ENCODE measurements around the gene SEMA6A. TPM values are rescaled to one million over a fixed set of nuclear protein-coding genes. Genes with fewer than 3 reads are reported as not detected.

The SEMA6A gene
- total RNA-seq, 4 donors from 2014 or later: 76.7 to 231 (median 117) TPM

GRCh38 chr5:116451066-116451465 is 123.6 kb downstream of the SEMA6A start:
- intact Hi-C loops (cut with DNase I; ENCODE audit: low total_unique reads): no loop called here

GRCh38 chr5:116449458-116449857 is 125.2 kb downstream of the SEMA6A start:
- peaks cover 0 to 7% (median 3%) of the 10 kb centered on the region in 4 donors for H3K4me1 ChIP-seq
- H3K36me3 ChIP-seq: peaks cover 0 to 18% (median 7%) of the 10 kb centered on the region in 4 donors
- TF ChIP-seq POLR2AphosphoS5 (IDR thresholded peaks at IDR 0.05) (no peak), EP300 (IDR thresholded peaks at IDR 0.05; ENCODE audit: low read depth) (no peak), CTCF (IDR thresholded peaks at IDR 0.05) (no peak), POLR2A (IDR thresholded peaks at IDR 0.05) (no peak)
- 77 to 98% methylated on average over 3 of the region's 3 CpGs for WGBS, 2 donors (ENCODE audit: low coverage in 1 of 2)
- intact Hi-C loops (cut with DNase I; ENCODE audit: low total_unique reads): no loop called here
- no peak for DNase-seq
- in situ Hi-C loops (cut with MboI; ENCODE audit: low pct_ligation_motif_present in 1 of 4, low pct_unique_long_range_greater_than_20kb in 1 of 4, low sequenced_read_pairs in 3 of 4): no loop called here
- H3K27me3 ChIP-seq: no peaks in the 10 kb centered on the region
- H3K9me3 ChIP-seq: no peaks in the 10 kb centered on the region
- H3K27ac ChIP-seq: no peak overlapping the region
- no peak overlapping the region for H3K4me3 ChIP-seq

More at GRCh38 chr5:116451066-116451465, 123.6 kb downstream of the SEMA6A start:
- DNase-seq: no peak
- 89 to 90% methylated on average over 3 of the region's 3 CpGs for WGBS, 2 donors (ENCODE audit: low coverage in 1 of 2)
- Histone ChIP-seq H3K4me1 (peaks cover 0 to 15% (median 9%) of the 10 kb centered on the region in 4 donors), H3K4me3 (no peak overlapping the region), H3K27me3 (no peaks in the 10 kb centered on the region), H3K9me3 (no peaks in the 10 kb centered on the region), H3K27ac (no peak overlapping the region), H3K36me3 (peaks cover 0 to 18% (median 7%) of the 10 kb centered on the region in 4 donors)
- in situ Hi-C loops (cut with MboI; ENCODE audit: low pct_ligation_motif_present in 1 of 4, low pct_unique_long_range_greater_than_20kb in 1 of 4, low sequenced_read_pairs in 3 of 4): no loop called here
- TF ChIP-seq EP300 (IDR thresholded peaks at IDR 0.05; ENCODE audit: low read depth): no peak
- TF ChIP-seq POLR2A (IDR thresholded peaks at IDR 0.05): no peak
- no peak for TF ChIP-seq CTCF (IDR thresholded peaks at IDR 0.05)
- no peak for TF ChIP-seq POLR2AphosphoS5 (IDR thresholded peaks at IDR 0.05)

GRCh38 chr5:116448870-116449427 is 125.7 kb downstream of the SEMA6A start:
- Histone ChIP-seq H3K4me3 (no peak overlapping the region), H3K36me3 (peaks cover 0 to 18% (median 7%) of the 10 kb centered on the region in 4 donors), H3K4me1 (peaks cover 0 to 2% (median under 1%) of the 10 kb centered on the region in 4 donors), H3K27ac (no peak overlapping the region), H3K9me3 (no peaks in the 10 kb centered on the region), H3K27me3 (no peaks in the 10 kb centered on the region)
- in situ Hi-C loops (cut with MboI; ENCODE audit: low pct_ligation_motif_present in 1 of 4, low pct_unique_long_range_greater_than_20kb in 1 of 4, low sequenced_read_pairs in 3 of 4) (no loop called here), intact Hi-C loops (cut with DNase I; ENCODE audit: low total_unique reads) (no loop called here)
- no peak for DNase-seq
- WGBS, 2 donors (ENCODE audit: low coverage in 1 of 2): 77 to 89% methylated on average over 5 of the region's 5 CpGs
- TF ChIP-seq CTCF (IDR thresholded peaks at IDR 0.05) (no peak), POLR2AphosphoS5 (IDR thresholded peaks at IDR 0.05) (no peak), EP300 (IDR thresholded peaks at IDR 0.05; ENCODE audit: low read depth) (no peak), POLR2A (IDR thresholded peaks at IDR 0.05) (no peak)

- DNase-seq: no peak
- Histone ChIP-seq H3K4me3 (no peak overlapping the region), H3K27ac (no peak overlapping the region), H3K9me3 (no peaks in the 10 kb centered on the region), H3K4me1 (peaks cover 0 to under 1% (median 0%) of the 10 kb centered on the region in 4 donors), H3K27me3 (no peaks in the 10 kb centered on the region), H3K36me3 (peaks cover 0 to 18% (median 7%) of the 10 kb centered on the region in 4 donors)
- 85 to 86% methylated on average over 4 of the region's 4 CpGs for WGBS, 2 donors (ENCODE audit: low coverage in 1 of 2)
- TF ChIP-seq CTCF (IDR thresholded peaks at IDR 0.05): no peak
- intact Hi-C loops (cut with DNase I; ENCODE audit: low total_unique reads) (no loop called here), in situ Hi-C loops (cut with MboI; ENCODE audit: low pct_ligation_motif_present in 1 of 4, low pct_unique_long_range_greater_than_20kb in 1 of 4, low sequenced_read_pairs in 3 of 4) (no loop called here)
Measured at GRCh38 chr5:116448450-116448849, 126.2 kb downstream of the SEMA6A start.

Data from transverse colon (tissue), 4 donors.